Ascending aorta (tissue), 2 donors: ENCODE data around the gene C21orf58. TPM values are rescaled to one million over a fixed set of nuclear protein-coding genes. Genes with fewer than 3 reads are reported as not detected.

Experiments used
- DNase-seq, 2 donors: peaks; one replicate each; pipeline ENCODE4 v3.0.0-alpha.2; 2019; ENCODE audit warnings: low spot score in 2 of 2
- H3K27ac ChIP-seq, 2 donors: fragments of 200-600 bp; sonication (generic); one replicate each; pipeline ENCODE4 v1.5.1; 2016 to 2017; ENCODE audit warnings: mild to moderate bottlenecking in 1 of 2
- H3K27me3 ChIP-seq: fragments of 200-600 bp; sonication (generic); one replicate; pipeline ENCODE4 v1.5.1; 2017
- H3K36me3 ChIP-seq, 2 donors: fragments of 200-600 bp; sonication (generic); one replicate each; pipeline ENCODE4 v1.5.1; 2016
- H3K4me1 ChIP-seq, 2 donors: fragments of 200-600 bp; sonication (generic); one replicate each; pipeline ENCODE4 v1.5.1; 2016 to 2017; ENCODE audit warnings: mild to moderate bottlenecking in 1 of 2
- H3K4me3 ChIP-seq, 2 donors: fragments of 200-600 bp; sonication (generic); one replicate each; pipeline ENCODE4 v1.5.1; 2016 to 2017; ENCODE audit warnings: mild to moderate bottlenecking in 1 of 2
- H3K9me3 ChIP-seq, 2 donors: fragments of 200-600 bp; sonication (generic); one replicate each; pipeline ENCODE4 v1.5.1; 2016
- CTCF ChIP-seq, 3 experiments: fragments of 200-600 bp in 2 of 3; fragments of 450-650 bp in 1 of 3; sonication (generic) in 2 of 3; IDR thresholded peaks; one replicate each; pipeline ENCODE4 v1.5.1; 2016 to 2019; ENCODE audit warnings: antibody characterized with exemption in 3 of 3, mild to moderate bottlenecking in 1 of 3, moderate library complexity in 1 of 3
- intact Hi-C: fragments of 100-400 bp; cut with DNase I; formaldehyde crosslinking; loops from one replicate; pipeline ENCODE4 v1.15.1; 2023
- total RNA-seq: library from RNA; depleted of rRNA; stranded (reverse); fragments of >200 nt; gene quantifications from one replicate; pipeline ENCODE4 v1.1.0, GENCODE V29; 2016

Gene C21orf58
- total RNA-seq, 1 donor from 2014 or later = 3.2 TPM

- H3K9me3 ChIP-seq = no peaks in the 10 kb centered on the region
- no peak overlapping the region for H3K27ac ChIP-seq
- H3K36me3 ChIP-seq = peaks cover 84 to 85% of the 10 kb centered on the region in 2 donors
- intact Hi-C loops = no loop called here
- no peak for TF ChIP-seq CTCF (IDR thresholded peaks at IDR 0.05)
- no peaks in the 10 kb centered on the region for H3K4me1 ChIP-seq
- no peak overlapping the region for H3K4me3 ChIP-seq
- H3K27me3 ChIP-seq = no peaks in the 10 kb centered on the region
- DNase-seq = no peak
These were observed 25.6 kb upstream of the C21orf58 start for GRCh38 chr21:46349134-46349760.

GRCh38 chr21:46347791-46348381 is 24.2 kb upstream of the C21orf58 start:
- no peaks in the 10 kb centered on the region for H3K27me3 ChIP-seq
- no peaks in the 10 kb centered on the region for H3K9me3 ChIP-seq
- peak; percentile 54 to 85 for DNase-seq
- intact Hi-C loops = no loop called here
- H3K4me1 ChIP-seq = no peaks in the 10 kb centered on the region
- peak; percentile 21 to 47 (median 32) for TF ChIP-seq CTCF (IDR thresholded peaks at IDR 0.05)
- peak overlapping the region in 1 of 2 donors; percentile 14 for H3K27ac ChIP-seq
- H3K4me3 ChIP-seq = no peak overlapping the region
- peaks cover 70 to 71% of the 10 kb centered on the region in 2 donors for H3K36me3 ChIP-seq

GRCh38 chr21:46347203-46347550 is 23.5 kb upstream of the C21orf58 start:
- H3K27ac ChIP-seq = no peak overlapping the region
- no peak overlapping the region for H3K4me3 ChIP-seq
- intact Hi-C loops = no loop called here
- DNase-seq = no peak
- no peaks in the 10 kb centered on the region for H3K9me3 ChIP-seq
- peaks cover 63 to 64% of the 10 kb centered on the region in 2 donors for H3K36me3 ChIP-seq
- no peak for TF ChIP-seq CTCF (IDR thresholded peaks at IDR 0.05)
- no peaks in the 10 kb centered on the region for H3K4me1 ChIP-seq
- no peaks in the 10 kb centered on the region for H3K27me3 ChIP-seq

GRCh38 chr21:46346296-46347202 is 22.9 kb upstream of the C21orf58 start:
- H3K36me3 ChIP-seq = peaks cover 58% of the 10 kb centered on the region in 2 donors
- DNase-seq = no peak
- no peaks in the 10 kb centered on the region for H3K27me3 ChIP-seq
- no peak overlapping the region for H3K27ac ChIP-seq
- H3K4me1 ChIP-seq = no peaks in the 10 kb centered on the region
- intact Hi-C loops = no loop called here
- TF ChIP-seq CTCF (IDR thresholded peaks at IDR 0.05) = no peak
- H3K9me3 ChIP-seq = no peaks in the 10 kb centered on the region
- H3K4me3 ChIP-seq = no peak overlapping the region

GRCh38 chr21:46345861-46346260 is 22.2 kb upstream of the C21orf58 start:
- Histone ChIP-seq H3K9me3 (no peaks in the 10 kb centered on the region), H3K4me1 (no peaks in the 10 kb centered on the region), H3K27me3 (no peaks in the 10 kb centered on the region), H3K4me3 (no peak overlapping the region), H3K36me3 (peaks cover 51 to 52% of the 10 kb centered on the region in 2 donors), H3K27ac (no peak overlapping the region)
- no peak for DNase-seq
- no peak for TF ChIP-seq CTCF (IDR thresholded peaks at IDR 0.05)
- intact Hi-C loops = no loop called here
